Stimulated activated effector memory CD8-positive, alpha-beta T cell treated with anti-CD3 and anti-CD28 coated beads, Interleukin-12 subunit alpha, Interleukin-12 subunit beta, amount 100 ng/mL, for 72 hours (primary cell): ENCODE results near the gene ENTPD2.
A peak's percentile ranks its signal among the peaks of the same experiment; 100 is the strongest.

ENCODE experiments used
- ATAC-seq: fragments of 150-1000 bp; cut with Tn5 transposase; 2 replicates; pipeline ENCODE4 v1.10.0; 2021
- DNase-seq, 2 donors: peaks; one replicate each; pipeline ENCODE4 v3.0.0; 2021 to 2022; ENCODE audit warnings: low spot score in 2 of 2
- H3K27ac Mint-ChIP-seq: one replicate; pipeline ENCODE4 v1.8.0; 2022; ENCODE audit warnings: mild to moderate bottlenecking, mixed read lengths
- H3K36me3 Mint-ChIP-seq: one replicate; pipeline ENCODE4 v1.8.0; 2022; ENCODE audit warnings: mild to moderate bottlenecking, mixed read lengths
- H3K4me1 Mint-ChIP-seq: one replicate; pipeline ENCODE4 v1.8.0; 2022; ENCODE audit warnings: mixed read lengths
- H3K4me3 Mint-ChIP-seq: one replicate; pipeline ENCODE4 v1.8.0; 2022; ENCODE audit warnings: mild to moderate bottlenecking, mixed read lengths
- H3K9me3 Mint-ChIP-seq: one replicate; pipeline ENCODE4 v1.8.0; 2022; ENCODE audit warnings: mixed read lengths

ENTPD2 gene

DNA sequence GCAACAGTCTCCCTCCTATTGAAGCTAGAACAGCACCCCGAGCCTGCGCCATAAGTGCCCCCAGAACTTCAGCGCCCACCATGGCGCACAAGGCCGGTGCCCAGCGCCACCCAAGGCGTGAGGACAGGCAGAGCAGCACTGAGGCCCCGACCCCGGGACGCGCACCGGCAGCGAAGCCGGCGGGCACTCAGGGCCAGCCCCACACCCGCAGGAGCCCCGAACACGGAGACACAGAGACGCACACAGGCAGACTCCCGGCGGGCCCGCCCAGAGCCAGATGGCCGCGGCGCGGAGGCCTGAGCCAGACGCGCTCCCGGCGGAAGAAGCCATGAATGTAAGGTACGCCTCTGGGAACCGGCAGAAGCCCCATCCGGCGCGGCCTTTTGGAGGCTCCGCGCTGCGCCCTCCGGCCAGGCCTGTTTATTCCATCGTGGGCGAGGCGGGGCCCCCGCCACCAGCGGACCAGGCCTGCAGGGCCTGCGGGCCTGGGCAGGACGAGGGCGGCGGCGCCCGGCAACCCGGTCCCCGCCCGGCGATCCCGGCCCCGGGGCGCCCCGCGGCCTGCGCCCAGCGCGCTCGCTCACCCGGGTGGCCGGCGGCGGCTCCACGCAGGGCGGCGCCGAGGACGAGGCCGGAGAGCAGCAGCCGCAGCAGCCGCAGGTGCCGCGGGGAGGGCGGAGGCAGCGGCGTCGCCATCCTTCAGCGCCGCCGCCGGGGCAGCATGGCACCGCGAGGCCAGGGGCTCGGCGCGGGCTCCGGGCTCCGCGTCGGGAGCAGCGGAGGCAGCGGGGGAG, 8.4 kb downstream of the ENTPD2 start:
- peaks cover 21% of the 10 kb centered on the region for H3K4me1 Mint-ChIP-seq
- ATAC-seq: peak; percentile 33
- no peak overlapping the region for H3K27ac Mint-ChIP-seq

DNA sequence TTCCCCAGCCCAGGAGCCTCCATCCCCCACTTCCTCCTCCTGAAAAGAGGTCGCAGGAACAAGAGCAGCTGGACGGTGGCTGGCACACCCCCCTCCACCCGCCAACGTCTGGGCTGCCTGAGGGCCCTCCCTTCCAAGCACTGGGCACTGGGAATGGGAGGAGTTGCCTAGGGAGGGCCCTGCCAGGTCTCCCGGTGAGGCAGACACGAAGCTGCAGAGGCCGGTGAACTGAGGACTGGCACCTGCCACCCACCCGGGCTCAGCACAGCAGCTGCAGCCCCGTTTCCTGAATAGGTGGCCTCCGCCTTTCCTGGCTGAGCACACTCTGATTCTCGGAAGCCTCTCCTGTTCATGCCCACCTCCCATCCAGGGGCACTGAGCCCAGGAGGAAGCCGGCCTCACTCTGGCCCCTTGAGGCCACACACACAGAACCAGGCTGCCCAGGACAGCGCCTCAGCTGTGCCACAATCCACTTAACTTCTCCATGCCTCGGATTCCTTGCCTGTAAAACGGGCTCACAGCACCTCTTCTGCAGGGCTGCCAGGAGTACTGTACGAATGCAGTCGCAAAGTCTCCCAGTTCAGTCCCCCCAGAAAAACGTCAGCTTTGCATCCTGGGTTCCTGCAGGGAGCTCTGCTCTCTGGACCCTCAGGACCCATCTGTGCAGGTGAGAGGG, 9.2 kb downstream of the ENTPD2 start:
- Mint-ChIP-seq H3K36me3 (no peaks in the 10 kb centered on the region), H3K4me1 (peaks cover 19% of the 10 kb centered on the region), H3K27ac (no peak overlapping the region), H3K9me3 (no peaks in the 10 kb centered on the region), H3K4me3 (peak overlapping the region; percentile 72)
- no peak for DNase-seq
- ATAC-seq: peak; percentile 1

More for the DNA sequence above, 8.4 kb downstream of the ENTPD2 start:
- no peaks in the 10 kb centered on the region for H3K36me3 Mint-ChIP-seq
- DNase-seq: no peak
- H3K9me3 Mint-ChIP-seq: no peaks in the 10 kb centered on the region
- H3K4me3 Mint-ChIP-seq: peak overlapping the region; percentile 72

DNA sequence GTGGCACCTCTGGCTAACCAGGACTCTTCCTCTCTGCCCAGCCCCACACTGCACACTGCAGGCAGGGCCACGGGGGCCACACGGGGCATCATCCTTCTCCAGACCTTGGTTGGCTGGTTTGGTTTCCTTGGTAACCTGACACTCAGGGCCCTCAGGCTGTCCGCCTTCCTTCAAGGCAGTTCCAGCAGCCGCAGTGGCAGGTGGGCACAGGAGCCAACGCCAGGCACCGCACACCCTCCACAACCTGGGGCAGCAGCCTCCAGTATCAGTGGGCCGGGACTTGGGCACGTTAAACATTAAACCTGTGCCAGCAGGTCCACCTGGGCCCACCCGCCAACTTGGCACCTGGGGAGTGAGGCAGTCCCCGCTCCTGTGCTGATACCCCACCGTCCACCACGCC, 9.8 kb downstream of the ENTPD2 start:
- Mint-ChIP-seq H3K9me3 (no peaks in the 10 kb centered on the region), H3K4me1 (peaks cover 16% of the 10 kb centered on the region), H3K4me3 (peak overlapping the region; percentile 72), H3K27ac (no peak overlapping the region), H3K36me3 (peaks cover under 1% of the 10 kb centered on the region)
- ATAC-seq (no peak), DNase-seq (no peak)

DNA sequence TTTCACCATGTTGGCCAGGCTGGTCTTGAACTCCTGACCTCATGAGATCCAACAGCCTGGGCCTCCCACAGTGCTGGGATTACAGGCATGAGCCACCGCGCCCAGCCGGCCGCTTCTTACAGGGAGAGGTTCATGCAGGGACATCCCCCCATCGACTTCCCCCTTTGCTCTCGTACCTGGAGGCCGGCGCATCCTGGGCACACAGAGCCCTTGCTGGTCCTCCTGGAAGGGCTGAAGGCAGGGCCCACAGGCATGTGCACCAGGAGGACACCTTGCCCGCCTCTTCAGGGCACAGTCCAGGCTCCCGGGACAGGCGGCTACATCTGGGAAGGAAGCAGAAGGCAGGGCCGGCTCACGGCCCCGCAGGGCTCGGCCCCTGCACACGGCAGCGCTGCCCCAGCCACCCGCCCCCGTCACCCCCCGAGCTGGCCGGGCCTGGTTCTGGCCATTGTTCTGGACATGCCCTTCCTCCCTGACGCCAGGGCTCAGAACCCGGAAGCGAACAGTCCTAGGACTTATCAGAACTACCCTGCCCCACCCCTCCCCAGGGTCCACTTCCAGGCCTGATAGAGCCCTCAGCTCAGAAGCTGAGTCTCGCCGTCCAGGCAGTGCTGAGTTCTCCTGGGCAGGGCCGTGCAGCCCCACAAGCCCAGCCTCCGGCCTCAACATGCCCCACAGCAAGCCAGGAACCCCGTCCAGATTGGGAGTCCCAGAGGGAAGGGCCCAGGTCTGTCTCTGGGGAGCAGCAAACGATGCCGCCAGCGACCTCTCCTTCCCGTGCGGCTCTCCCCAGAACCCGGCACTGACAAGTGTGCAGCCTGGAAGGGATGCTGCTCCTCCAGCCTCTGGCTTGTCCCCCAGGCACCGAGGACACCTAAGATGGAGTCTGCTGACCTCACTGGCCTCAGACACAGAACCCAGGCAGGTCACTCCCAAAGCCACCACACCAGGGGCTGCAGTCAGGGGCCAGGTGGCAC, 10.8 kb downstream of the ENTPD2 start:
- H3K36me3 Mint-ChIP-seq: peaks cover 10% of the 10 kb centered on the region
- H3K4me3 Mint-ChIP-seq: no peak overlapping the region
- H3K9me3 Mint-ChIP-seq: no peaks in the 10 kb centered on the region
- H3K4me1 Mint-ChIP-seq: peaks cover 16% of the 10 kb centered on the region
- no peak overlapping the region for H3K27ac Mint-ChIP-seq
- no peak for DNase-seq
- no peak for ATAC-seq

DNA sequence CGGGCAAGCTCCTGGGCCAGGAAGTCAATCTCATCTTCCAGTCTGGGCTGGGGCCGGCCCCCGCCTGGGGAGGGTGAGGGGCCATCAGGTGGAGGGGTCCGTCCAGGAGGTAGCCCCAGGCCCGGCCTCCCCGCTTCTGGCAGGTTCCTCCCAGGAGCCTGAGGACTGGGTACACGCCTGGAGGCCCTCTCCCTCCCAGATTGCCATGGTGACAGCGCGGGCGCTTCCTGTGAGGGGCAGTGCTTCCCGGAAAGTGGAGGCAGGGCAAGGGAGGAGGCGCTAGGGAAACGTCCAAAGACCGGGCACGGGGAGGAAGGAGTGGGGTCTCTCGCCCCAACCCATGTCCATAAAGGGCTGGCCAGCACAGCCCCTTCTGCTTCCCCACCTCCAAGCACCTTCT, 12.7 kb downstream of the ENTPD2 start:
- H3K9me3 Mint-ChIP-seq: no peaks in the 10 kb centered on the region
- H3K4me1 Mint-ChIP-seq: peaks cover 10% of the 10 kb centered on the region
- no peak overlapping the region for H3K4me3 Mint-ChIP-seq
- ATAC-seq (no peak), DNase-seq (no peak)
- no peak overlapping the region for H3K27ac Mint-ChIP-seq
- peaks cover 18% of the 10 kb centered on the region for H3K36me3 Mint-ChIP-seq

DNA sequence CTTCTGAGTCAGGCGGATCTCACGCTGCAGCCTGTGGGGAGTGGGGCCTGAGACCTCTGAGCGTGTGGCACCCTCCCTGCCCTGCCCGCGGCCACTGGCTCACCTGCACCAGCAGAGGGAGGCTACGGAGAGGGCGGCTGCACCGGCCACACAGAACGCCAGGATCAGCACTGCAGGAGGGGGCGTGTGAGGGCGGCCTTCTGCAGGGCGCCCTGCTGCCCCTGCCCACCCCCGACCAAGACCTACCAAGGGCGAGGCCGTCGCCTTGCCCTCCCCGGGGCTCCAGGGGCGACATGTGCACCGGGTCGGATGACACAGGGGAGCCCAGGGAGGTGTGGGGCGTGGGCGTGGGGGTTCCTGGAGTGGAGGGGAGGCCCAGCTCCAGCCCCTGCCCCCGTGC, 13.3 kb downstream of the ENTPD2 start:
- no peak overlapping the region for H3K27ac Mint-ChIP-seq
- peaks cover 18% of the 10 kb centered on the region for H3K36me3 Mint-ChIP-seq
- H3K4me1 Mint-ChIP-seq: peaks cover 10% of the 10 kb centered on the region
- H3K9me3 Mint-ChIP-seq: no peaks in the 10 kb centered on the region
- no peak overlapping the region for H3K4me3 Mint-ChIP-seq
- DNase-seq (no peak), ATAC-seq (no peak)

DNA sequence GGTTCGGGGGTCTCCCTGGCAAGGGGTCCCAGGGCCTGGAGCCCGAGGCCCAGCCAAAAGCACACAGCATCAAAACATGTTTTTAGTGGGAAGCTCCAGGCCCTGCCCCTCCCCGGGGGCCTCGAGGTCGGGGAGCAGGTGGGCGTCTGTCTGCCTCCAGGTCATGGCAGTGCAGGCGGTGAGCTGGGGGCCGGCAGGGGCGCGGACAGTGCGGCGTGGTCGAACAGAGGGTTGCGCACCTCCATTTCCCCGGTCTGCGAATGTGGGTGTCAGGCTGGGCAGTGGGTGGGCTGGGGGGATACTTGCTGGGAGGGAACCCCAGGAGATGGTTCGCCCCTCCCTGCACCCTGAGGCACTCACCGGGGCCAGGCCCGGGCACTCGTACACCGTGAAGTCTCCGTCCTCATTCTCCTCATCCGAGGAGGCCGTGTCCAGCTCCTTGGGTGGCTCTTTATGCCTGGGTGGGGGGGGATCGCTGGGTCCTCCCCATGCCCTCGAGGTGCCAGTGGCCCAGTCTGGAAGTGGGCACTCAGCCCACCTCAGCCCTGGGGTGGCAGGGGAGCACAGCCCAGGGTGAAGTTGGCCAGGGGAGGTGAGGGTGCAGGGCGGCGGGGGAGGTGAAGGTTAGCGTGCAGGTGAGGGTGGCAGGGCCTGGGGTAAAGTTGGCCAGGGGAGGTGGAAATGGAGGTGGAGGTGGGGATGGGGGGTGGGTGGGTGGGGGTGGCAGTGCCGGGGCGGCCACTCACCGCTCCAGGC, 14.1 kb downstream of the ENTPD2 start:
- Mint-ChIP-seq H3K27ac (no peak overlapping the region), H3K9me3 (no peaks in the 10 kb centered on the region)
- no peak for DNase-seq

DNA sequence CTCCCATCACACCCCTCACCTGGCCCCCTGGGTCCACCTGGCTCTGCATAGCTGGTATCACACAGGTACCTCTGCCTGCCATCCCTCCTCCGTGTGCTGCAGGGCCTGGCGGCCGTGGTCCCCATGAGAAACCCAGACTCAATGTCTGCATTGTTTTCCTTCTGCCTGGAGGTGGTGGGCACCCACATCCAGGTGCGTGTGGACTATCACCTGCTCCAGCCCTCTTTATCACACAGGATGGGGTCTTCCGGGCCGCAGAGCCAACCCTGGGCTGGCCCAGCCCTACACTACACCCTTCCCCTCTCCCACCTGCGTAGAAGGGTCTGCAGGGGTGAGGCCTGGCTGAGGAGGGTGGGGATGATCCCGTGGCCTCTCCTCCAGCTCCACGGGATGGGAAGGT, 14.9 kb downstream of the ENTPD2 start:
- Mint-ChIP-seq H3K4me1 (peaks cover 14% of the 10 kb centered on the region), H3K27ac (no peak overlapping the region), H3K36me3 (peaks cover 28% of the 10 kb centered on the region), H3K4me3 (no peak overlapping the region), H3K9me3 (no peaks in the 10 kb centered on the region)
- ATAC-seq (no peak), DNase-seq (no peak)

More for the DNA sequence above, 14.1 kb downstream of the ENTPD2 start:
- no peak for ATAC-seq
- peaks cover 12% of the 10 kb centered on the region for H3K4me1 Mint-ChIP-seq
- H3K36me3 Mint-ChIP-seq: peaks cover 24% of the 10 kb centered on the region
- H3K4me3 Mint-ChIP-seq: no peak overlapping the region

DNA sequence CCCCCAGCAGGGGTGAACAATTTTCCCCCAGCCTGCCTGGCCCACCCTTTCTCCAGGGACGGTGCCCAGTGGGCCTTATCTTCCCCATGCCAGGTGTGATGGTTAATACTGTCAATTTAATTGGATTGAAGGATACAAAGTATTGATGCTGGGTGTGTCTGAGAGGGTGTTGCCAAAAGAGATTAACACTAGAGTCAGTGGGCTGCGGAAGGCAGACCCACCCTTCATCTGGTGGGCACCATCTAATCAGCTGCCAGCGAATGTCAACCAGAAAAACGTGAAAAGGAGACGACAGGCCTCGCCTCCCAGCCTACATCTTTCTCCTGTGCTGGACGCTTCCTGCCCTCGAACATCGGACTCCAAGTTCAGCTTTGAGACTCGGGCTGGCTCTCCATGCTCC, 16.4 kb downstream of the ENTPD2 start:
- DNase-seq (no peak), ATAC-seq (no peak)
- no peak overlapping the region for H3K4me3 Mint-ChIP-seq
- no peaks in the 10 kb centered on the region for H3K9me3 Mint-ChIP-seq
- H3K4me1 Mint-ChIP-seq: peaks cover 23% of the 10 kb centered on the region
- peaks cover 28% of the 10 kb centered on the region for H3K36me3 Mint-ChIP-seq
- H3K27ac Mint-ChIP-seq: no peak overlapping the region

DNA sequence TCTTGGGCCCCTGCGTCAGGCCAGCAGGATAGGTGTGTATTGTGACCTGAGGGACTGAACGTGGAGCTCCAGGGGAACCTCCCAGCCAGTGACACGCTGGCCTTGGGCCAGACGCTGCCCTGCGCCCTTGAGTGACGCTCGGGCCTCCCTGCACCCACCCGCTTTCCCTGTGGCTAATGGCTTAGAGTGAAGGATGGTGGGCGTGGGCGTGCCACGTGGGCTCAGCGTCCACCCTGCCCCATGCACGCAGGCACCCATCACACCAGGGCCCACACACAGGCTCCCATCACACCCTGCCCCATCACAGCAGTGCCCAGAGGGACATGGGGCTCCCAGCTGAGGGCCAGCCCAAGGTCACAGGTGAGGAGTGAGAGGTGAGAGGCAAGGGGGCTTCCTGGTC, 16.8 kb downstream of the ENTPD2 start:
- peaks cover 28% of the 10 kb centered on the region for H3K36me3 Mint-ChIP-seq
- DNase-seq (no peak), ATAC-seq (no peak)
- no peaks in the 10 kb centered on the region for H3K9me3 Mint-ChIP-seq
- H3K4me1 Mint-ChIP-seq: peaks cover 27% of the 10 kb centered on the region
- H3K27ac Mint-ChIP-seq: no peak overlapping the region
- no peak overlapping the region for H3K4me3 Mint-ChIP-seq

DNA sequence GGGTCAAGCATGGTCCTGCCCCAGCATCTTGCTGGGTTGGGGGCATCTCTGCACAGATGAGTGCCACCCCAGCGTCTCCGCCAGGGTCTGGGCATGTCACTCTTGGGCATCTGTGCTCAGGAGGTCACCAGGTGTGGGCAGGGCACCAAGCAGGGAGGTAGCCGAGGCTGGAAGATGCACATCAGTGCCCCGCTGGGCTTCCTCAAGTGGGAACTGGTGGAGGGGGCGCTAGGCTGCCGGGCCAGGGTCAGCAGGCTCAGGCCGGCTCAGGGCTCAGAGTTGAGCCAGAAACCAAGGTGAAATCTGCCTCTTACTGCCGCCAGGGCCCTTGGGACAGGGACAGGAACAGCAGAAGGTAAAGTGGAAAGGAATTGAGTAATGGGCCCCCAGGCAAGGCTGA, 17.9 kb downstream of the ENTPD2 start:
- peaks cover 28% of the 10 kb centered on the region for H3K36me3 Mint-ChIP-seq
- no peak for ATAC-seq
- DNase-seq: no peak
- peak overlapping the region; percentile 82 for H3K4me3 Mint-ChIP-seq
- H3K9me3 Mint-ChIP-seq: no peaks in the 10 kb centered on the region
- peaks cover 35% of the 10 kb centered on the region for H3K4me1 Mint-ChIP-seq
- no peak overlapping the region for H3K27ac Mint-ChIP-seq

DNA sequence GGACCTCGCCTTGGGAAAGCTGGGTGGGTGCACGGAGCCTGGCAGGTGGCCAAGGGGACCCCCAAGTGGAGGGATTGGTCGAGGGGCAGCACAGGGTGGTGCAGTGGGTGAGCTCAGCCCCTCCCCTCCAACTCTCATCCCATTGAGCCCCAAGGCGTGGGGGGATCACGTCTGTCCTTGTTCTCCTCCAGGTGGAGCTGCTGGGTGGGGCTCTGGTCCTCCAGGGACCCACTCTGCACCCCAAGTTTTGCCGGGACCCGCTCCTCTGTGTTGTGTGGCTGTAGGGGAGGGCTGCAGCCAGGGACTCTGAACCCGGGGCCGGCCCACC, 18.4 kb downstream of the ENTPD2 start:
- ATAC-seq: no peak
- H3K9me3 Mint-ChIP-seq: no peaks in the 10 kb centered on the region
- H3K27ac Mint-ChIP-seq: peak overlapping the region; percentile 84
- H3K4me3 Mint-ChIP-seq: peak overlapping the region; percentile 82
- H3K4me1 Mint-ChIP-seq: peaks cover 40% of the 10 kb centered on the region
- no peak for DNase-seq
- peaks cover 28% of the 10 kb centered on the region for H3K36me3 Mint-ChIP-seq

DNA sequence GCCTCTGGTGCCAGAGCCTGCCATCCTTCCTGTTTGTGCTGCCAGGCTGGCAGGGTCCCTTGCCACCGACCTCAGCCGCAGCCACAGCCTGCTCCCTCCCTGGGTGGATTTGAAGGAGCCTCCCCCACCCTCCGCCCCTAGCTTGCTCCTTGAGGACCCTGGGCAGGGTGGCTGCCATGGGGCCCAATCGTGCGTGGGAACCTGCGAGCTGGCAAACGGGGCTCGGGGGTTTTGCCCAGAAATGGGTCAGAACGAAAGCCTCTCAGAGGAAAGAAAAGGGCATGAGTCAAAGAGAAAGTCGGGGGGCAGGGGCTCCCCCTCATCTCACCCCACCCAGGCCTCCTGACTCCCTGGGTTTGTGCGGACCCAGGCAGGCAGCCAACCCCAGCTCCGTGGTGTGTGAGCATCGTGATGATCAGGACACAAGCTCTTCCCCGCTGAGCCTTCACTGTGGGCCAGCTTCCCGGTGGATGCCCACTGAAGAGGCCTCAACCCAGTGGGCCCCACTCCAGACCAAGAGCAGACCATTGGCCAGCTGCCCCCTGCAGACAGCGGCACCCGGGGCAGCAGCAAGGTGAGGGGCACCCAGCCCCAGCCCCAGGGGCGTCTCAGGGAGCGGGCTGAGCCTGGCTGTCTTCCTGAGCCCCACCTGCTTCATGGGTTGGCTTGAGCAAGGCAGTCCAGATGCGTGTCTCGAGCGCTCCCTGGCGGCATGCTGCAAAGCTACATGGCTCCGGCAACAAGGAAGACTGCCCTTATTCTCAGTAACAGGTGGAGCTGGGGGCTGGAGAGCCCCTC, 19.0 kb downstream of the ENTPD2 start:
- H3K36me3 Mint-ChIP-seq: peaks cover 28% of the 10 kb centered on the region
- H3K4me1 Mint-ChIP-seq: peaks cover 44% of the 10 kb centered on the region
- no peaks in the 10 kb centered on the region for H3K9me3 Mint-ChIP-seq
- peak overlapping the region; percentile 82 for H3K4me3 Mint-ChIP-seq
- peak overlapping the region; percentile 84 for H3K27ac Mint-ChIP-seq
- DNase-seq (peak; percentile 90 to 93), ATAC-seq (peak; percentile 79)

DNA sequence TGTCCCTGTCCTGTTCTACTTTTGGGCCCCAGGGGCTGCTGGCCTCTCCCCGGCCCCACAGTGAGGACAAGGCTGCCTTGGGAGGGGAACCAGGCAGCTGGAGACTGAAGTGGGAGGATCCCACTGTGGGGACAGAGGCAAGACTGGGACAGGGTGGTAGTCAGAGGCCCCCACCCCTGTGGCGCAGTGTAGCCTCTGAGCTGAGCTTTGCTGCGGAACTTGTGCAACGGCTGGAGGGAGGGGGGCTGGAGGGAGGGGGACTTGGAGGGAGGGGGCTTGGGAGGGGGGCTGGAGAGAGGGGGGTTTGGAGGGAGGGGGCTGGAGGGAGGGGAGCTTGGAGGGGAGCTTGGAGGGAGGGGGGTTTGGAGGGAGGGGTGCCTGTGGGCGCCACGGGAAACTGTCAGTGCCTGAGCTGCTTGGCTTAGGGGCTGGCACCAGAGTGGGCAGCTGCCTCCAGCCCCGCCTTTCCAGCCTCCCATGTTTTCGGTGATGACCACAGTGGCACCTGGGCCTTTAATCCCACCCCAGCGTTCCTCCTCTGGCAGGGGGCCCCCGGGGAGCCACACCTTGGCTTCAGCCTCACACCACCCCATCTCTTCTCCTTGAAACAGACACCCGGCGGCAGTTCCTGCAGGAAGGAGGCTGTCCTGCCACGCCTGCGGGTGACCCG, 19.7 kb downstream of the ENTPD2 start:
- Mint-ChIP-seq H3K36me3 (peaks cover 34% of the 10 kb centered on the region), H3K4me3 (peak overlapping the region; percentile 82), H3K27ac (peak overlapping the region; percentile 84), H3K4me1 (peaks cover 51% of the 10 kb centered on the region), H3K9me3 (no peaks in the 10 kb centered on the region)
- ATAC-seq (no peak), DNase-seq (no peak)
